Epidermal melanocyte (primary cell): ENCODE measurements around the gene IL1A.
"Not testable (repeated sequence)": the region's sequence is repeated elsewhere in the genome, so short reads cannot be mapped to it uniquely, and the experiment has no call there.

Source experiments
- DNase-seq: peaks from one replicate; pipeline ENCODE4 v3.0.0; 2011; ENCODE audit warnings: low spot score; ENCODE audit not compliant: insufficient read length

The IL1A gene, protein sequence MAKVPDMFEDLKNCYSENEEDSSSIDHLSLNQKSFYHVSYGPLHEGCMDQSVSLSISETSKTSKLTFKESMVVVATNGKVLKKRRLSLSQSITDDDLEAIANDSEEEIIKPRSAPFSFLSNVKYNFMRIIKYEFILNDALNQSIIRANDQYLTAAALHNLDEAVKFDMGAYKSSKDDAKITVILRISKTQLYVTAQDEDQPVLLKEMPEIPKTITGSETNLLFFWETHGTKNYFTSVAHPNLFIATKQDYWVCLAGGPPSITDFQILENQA

DNA sequence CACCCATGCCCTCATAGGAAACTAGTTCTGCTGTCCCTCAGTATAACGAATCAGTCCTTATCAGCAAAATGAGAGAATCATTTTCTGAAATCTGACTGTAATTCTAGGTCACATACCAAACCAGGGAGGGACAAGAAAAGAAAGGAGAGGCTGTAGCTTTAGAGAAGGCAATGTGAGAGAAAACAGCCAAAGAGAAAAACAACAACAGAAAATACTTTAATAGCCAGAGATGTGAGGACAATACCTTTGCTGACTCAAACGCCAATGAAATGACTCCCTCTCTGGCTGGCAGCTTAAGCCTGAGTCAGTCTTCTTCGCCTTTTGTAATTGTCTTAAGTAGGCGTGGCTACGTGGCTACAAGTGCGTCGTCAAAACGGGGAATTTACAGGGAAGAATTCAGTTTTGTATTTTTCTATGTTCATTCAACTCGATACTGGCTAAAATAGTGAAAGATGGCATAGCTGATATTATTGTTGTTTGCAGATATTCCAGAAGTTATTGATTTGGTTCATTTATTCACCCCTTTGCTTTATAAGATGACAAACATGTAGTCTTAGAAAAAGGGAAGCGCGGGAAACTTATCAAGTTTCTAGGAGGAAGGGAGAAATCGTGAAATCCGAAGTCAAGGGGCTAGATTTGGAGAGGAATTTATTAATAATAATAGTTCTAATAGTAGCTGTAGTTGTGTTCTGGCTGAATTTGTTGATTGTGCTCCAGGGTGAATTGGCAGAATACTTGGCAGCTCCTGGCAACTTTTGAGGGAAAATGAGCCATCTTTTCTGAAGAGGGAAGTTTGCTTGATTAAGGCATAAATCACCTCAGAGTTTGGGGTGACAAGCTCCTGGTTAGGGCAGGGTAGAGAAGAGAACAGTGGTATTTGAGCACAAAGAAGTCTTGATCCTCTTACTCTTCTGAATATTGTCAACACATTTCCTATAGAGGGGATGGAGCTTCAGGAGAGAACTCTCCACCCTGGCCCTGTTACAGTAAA, at the start of gene IL1A:
Gene IL1A, minus strand, starts transcription at position 295 of the 991 bp plus-strand sequence. CDS start 723 bp downstream, outside the sequence.
- DNase-seq: no peak

DNA sequence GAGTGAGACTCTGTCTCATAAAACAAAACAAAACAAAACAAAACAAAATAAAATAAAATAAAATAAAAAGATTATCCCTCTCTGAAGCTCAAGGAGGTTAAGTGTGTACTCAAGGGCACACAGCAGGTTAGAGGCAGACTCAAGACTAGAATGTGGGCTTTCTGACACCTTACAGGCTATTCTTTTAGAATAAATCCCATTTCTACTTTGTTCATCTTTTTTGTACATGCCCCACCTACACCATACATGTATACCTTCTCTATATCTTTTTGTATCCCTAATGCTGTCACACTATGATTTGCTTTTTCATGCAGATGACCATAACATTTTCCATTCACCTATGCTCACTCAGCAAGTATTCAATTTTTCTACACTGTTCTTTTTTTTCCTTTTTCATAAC, 49.7 kb upstream of the IL1A start:
- DNase-seq: no peak

DNA sequence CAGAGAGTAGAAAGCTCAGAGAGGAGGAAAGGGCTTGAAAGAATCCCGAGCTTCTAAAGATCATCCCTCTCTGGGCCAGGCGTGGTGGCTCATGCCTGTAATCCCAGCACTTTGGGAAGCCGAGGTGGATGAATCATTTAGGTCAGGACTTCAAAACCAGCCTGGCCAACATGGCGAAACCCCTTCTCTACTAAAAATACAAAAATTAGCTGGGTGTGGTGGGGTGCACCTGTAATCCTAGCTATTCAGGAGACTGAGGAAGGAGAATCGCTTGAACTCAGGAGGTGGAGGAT, 49.3 kb upstream of the IL1A start:
- DNase-seq: not testable (repeated sequence)

DNA sequence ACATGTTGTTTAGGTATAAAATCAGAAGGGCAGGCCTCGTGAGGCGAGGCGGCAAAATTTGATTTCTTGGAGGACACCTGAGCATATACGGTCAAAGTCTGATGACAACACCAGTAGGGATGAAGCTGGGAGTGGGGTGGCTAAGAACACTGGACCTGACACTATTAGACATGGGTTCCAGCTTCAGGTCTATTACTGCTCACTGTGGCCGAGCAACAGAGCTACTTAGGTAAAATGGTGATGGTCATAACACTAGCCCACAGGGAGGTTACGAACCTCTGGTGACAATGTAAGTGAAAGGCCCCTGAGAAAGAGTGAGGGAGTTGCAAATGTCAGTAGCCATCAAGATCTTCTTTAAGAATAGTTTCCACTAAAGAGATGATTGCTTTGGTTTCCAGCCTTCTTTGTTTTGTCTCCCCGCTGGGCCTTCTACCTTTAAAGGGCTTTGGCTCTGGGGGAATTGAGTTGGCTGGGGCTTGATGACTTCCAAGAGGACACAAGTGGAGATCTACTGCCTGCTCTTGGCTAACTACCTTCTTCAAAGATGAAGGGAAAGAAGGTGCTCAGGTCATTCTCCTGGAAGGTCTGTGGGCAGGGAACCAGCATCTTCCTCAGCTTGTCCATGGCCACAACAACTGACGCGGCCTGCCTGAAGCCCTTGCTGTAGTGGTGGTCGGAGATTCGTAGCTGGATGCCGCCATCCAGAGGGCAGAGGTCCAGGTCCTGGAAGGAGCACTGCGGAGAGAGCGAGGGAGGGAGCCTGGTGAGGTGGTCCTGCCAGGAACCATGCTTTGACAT, 48.7 kb upstream of the IL1A start:
- no peak for DNase-seq

DNA sequence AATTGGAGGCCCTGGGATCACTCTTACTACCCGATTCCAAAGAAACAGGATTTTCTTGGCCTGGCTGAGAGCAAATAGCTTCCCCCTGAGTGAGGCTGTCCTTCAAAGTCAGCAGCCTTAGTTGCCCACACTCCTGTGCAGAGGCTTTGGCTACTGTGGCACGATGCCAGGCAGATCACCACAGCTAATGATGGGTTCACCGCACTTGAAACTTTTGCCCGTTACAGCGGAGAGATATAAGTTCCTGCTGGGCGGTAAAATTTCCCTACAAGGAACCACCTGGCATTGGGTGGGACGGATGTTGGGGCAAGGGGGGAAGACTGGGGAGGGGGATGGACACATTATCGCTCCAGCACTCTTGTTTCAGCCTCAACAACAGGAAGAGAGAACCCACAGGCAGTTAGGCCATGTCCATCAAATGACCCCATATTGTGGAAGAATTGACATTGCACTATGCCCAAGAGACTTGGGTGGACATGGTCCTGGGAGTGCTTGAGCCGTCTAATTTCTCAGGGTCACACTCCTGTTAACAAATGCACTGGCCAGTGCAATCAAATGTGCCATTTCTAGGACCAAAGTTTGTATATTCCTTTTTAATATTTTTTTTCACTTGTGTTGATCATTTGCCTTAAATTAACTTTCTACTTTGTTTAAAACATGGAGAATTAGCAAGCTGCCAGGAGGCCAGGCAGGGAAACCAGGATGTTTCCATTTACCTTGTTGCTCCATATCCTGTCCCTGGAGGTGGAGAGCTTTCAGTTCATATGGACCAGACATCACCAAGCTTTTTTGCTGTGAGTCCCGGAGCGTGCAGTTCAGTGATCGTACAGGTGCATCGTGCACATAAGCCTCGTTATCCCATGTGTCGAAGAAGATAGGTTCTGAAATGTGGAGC, 47.9 kb upstream of the IL1A start:
- DNase-seq: no peak

GRCh38 chr2:112831513-112831845, 47.2 kb upstream of the IL1A start:
- DNase-seq: no peak

DNA sequence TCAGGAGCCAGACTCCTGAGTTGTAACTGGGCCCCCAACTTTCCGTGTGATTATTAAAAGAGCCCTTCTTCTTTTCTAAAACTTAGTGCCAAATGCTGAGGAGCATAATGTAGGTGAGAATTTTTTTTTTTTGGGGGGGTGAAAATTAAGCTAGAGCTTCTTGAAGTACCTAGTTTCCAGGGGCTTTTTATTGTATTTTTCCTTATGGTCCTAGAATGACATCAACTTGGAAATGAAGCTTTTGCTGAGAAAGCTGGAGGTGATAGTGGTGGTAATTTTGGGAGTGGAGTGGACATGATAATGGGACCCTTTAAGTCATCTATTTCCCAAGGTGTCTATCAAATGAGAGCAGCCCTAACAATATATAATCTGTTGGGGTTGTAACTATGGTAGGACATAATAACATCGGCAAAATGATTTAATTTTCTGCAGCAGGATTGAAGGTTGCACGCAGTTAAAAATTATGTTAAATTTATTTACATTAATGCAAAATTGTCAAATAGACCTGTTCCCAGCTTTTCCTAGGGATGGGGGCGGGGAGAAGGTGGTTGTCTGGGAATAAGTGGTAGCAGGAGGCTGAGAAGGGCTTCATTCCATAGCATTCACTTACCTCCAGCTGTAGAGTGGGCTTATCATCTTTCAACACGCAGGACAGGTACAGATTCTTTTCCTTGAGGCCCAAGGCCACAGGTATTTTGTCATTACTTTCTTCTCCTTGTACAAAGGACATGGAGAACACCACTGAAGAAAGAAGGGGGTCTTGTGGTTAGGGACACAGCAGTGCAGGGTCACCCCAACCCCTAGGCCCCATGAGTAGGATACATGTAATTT, 46.6 kb upstream of the IL1A start:
- DNase-seq: no peak

DNA sequence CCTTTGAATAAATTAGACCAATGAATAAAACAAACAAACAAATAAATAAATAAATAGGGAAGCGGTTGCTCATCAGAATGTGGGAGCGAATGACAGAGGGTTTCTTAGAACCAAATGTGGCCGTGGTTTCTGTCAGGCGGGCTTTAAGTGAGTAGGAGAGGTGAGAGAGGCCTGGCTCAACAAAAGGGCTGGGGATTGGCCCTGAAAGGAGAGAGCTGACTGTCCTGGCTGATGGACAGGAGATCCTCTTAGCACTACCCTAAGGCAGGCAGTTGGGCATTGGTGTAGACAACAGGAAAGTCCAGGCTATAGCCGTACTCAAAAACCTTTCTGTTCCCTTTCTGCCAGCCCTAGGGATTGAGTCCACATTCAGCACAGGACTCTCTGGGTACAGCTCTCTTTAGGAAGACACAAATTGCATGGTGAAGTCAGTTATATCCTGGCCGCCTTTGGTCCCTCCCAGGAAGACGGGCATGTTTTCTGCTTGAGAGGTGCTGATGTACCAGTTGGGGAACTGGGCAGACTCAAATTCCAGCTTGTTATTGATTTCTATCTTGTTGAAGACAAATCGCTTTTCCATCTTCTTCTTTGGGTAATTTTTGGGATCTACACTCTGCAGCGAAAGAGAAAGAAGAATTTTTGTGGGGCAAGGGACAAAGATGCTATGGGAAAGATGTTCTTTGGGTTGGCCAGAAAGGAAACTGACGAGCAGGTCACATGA, 45.8 kb upstream of the IL1A start:
- DNase-seq: no peak

- DNase-seq: no peak
These were observed 45.0 kb upstream of the IL1A start for GRCh38 chr2:112829101-112829960.

DNA sequence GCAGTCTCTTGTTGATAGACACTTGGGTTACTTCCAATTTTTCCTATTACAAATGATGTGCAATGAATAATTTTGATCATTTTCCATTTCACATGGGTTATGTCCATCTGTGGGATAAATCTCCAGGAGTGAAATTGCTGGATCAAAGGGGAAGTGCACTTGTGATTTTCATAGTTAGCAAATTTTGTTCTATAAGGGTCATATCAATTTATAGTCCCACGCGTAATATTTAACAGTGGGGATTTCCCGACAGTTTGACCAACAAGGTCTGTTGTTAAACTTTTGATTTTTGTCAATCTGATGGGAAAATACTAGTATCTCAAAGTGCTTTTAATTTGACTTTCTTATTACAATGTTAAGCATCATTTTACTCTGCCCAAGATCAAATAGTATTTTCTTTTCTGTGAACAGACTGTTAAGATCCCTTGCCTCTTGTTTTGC, 44.0 kb upstream of the IL1A start:
- no peak for DNase-seq

DNA sequence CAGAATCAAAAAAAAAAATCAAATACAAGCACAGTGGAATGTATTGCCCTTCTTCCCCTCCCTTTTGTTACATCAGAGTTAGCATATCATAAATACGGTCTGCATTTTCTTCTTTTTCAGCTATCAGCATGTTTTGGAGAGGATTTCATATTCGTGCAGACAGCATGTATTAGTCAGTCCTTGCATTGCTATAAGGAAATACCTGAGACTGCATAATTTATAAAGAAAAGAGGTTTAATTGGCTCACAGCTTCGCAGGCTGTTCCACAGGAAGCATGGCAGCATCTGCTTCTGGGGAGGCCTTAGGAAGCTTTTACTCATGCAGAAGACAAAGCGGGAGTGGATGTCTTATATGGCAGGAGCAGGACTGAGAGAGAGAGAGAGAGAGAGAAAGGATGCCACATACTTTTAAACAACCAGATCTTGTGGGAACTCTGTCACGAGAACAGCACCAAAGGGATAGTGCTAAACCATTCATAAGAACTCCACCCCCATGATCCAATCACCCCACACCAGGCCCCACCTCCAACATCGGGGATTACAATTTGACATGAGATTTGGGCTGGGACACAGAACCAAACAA, 43.4 kb upstream of the IL1A start:
- DNase-seq: no peak

- no peak for DNase-seq
These were observed 42.7 kb upstream of the IL1A start for GRCh38 chr2:112827009-112827408.

DNA sequence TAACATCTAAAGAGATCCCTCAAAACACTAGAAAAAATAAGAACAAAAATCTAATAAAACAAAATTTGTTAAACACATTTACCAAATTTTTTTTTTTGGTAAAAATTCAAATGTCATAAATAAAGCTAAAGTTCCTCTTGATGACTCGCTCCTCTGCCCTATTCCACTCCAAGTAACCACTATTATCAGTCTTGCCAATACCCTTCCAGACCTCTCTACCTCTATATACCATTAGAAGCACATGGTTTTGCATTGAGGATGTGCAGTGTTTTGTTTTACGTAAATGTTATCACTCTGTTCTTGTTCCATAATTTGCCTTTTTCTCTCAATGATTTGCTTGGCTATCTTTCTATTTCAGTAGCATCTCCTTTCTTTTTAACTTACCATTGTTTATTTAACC, 41.4 kb upstream of the IL1A start:
- DNase-seq: no peak

- DNase-seq: no peak
These were observed 40.4 kb upstream of the IL1A start for GRCh38 chr2:112824694-112825085.

- no peak for DNase-seq
These were observed 37.4 kb upstream of the IL1A start for GRCh38 chr2:112821682-112822081.

DNA sequence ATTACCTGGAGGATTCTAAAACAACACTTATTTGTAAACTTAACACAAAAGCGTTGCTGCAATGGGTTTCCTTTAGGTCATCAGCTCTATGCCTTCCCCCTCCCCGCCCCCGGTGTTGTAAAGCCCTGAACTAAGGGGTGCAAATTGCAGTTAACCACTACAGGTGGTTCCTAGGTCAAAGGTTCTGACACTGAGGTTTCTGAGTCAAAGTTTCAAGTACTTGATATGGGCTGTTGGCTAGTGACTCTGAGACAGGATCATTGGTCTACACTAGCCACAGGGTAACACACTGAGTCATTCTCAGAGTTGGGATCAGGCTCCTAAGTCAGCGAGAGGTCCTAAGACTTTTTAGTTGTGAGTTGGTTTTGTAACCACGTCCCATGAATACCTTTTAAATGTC, 36.8 kb upstream of the IL1A start:
- no peak for DNase-seq

GRCh38 chr2:112820343-112820742, 36.0 kb upstream of the IL1A start:
- no peak for DNase-seq

- no peak for DNase-seq
These were observed 34.8 kb upstream of the IL1A start for GRCh38 chr2:112819081-112819480.
